ENCODE measurements around the gene KIAA0586. TPM values are rescaled to one million over a fixed set of nuclear protein-coding genes. Genes with fewer than 3 reads are reported as not detected.
"Not testable (repeated sequence)": the region's sequence is repeated elsewhere in the genome, so short reads cannot be mapped to it uniquely, and the experiment has no call there.

Gene KIAA0586
- total RNA-seq, 4 donors from 2014 or later = 12.0 to 26.3 (median 12.2) TPM

GRCh38 chr14:58572473-58572853 lies 144.9 kb downstream of the KIAA0586 start:
- DNase-seq (ENCODE audit: low spot score) = no peak
- TF ChIP-seq CTCF (IDR thresholded peaks at IDR 0.05) = no peak
- no peak for ATAC-seq (ENCODE audit: low FRiP score)

DNA sequence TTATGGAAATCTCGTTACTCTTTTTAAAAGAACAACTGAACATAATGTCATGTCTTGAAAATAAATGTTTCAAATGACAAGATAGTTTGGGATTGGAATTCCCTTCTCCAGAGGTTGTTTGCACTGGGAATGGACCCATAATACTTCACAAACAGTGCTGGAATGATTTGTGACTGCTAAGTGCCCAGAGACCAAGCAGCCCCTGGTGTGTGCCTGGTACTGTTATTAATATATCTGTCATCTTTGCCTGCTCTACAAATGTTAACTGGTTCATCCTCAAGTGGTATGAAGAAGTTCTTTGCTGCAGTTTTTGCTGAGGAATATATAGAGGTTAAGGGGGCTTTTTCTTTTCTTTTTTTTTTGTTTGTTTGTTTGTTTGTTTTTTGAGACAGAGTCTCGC lies 145.3 kb downstream of the KIAA0586 start:
- ATAC-seq (ENCODE audit: low FRiP score) (no peak), DNase-seq (ENCODE audit: low spot score) (no peak)
- no peak for TF ChIP-seq CTCF (IDR thresholded peaks at IDR 0.05)

DNA sequence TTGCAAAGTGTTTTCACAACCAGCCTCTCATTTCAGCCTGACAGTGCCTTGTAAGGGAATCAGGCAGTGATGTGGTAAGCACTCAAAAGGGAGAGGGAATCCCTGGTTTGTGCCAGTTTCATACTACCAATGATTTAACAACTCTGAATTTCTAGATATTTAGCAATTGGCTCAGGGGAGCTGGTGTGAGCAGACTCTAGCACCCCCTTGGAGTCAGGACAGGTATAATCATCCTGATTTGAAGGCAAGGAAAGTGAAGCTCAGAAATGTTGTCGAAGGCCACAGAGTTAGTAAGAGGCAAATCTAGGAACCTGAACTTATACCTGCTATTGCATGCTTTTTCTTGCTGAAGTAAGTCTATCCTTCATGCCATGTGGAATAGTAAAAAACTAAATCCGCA lies 147.1 kb downstream of the KIAA0586 start:
- DNase-seq (ENCODE audit: low spot score) = no peak
- no peak for ATAC-seq (ENCODE audit: low FRiP score)
- TF ChIP-seq CTCF (IDR thresholded peaks at IDR 0.05) = no peak

- no peak for ATAC-seq (ENCODE audit: low FRiP score)
- no peak for DNase-seq (ENCODE audit: low spot score)
- no peak for TF ChIP-seq CTCF (IDR thresholded peaks at IDR 0.05)
Measured at GRCh38 chr14:58575956-58576355, 148.4 kb downstream of the KIAA0586 start.

- ATAC-seq (ENCODE audit: low FRiP score); DNase-seq (ENCODE audit: low spot score): not testable (repeated sequence)
Measured at GRCh38 chr14:58580035-58580434, 152.5 kb downstream of the KIAA0586 start.

- DNase-seq (ENCODE audit: low spot score); ATAC-seq (ENCODE audit: low FRiP score): not testable (repeated sequence)
Measured at GRCh38 chr14:58581389-58581788, 153.9 kb downstream of the KIAA0586 start.

DNA sequence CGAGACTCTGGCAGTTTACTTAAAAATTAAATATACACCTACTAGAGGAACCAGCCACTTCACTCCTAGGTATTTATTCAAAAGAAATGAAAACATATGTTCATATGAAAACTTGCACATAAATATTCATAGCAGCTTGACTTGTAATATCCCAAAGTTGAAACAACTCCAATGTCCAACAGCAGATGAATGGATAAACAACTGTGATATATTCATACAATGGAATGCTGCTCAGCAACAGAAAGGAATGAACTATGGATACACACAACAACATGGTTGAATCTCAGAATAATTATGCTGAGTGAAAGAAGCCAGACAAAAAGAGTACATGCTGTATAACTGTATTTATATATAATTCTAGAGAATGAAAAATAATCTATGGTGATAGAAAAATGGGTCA lies 156.9 kb downstream of the KIAA0586 start:
- ATAC-seq (ENCODE audit: low FRiP score) (no peak), DNase-seq (ENCODE audit: low spot score) (no peak)
- TF ChIP-seq CTCF (IDR thresholded peaks at IDR 0.05) = no peak

- no peak for TF ChIP-seq CTCF (IDR thresholded peaks at IDR 0.05)
- ATAC-seq (ENCODE audit: low FRiP score) (no peak), DNase-seq (ENCODE audit: low spot score) (no peak)
Measured at GRCh38 chr14:58587271-58587670, 159.8 kb downstream of the KIAA0586 start.

- not testable (repeated sequence) for DNase-seq (ENCODE audit: low spot score); ATAC-seq (ENCODE audit: low FRiP score)
Measured at GRCh38 chr14:58588321-58588720, 160.8 kb downstream of the KIAA0586 start.

All from omental fat pad (tissue), 4 donors.